HepG2 (cell line): ENCODE results near the gene TBC1D24. TPM values are rescaled to one million over a fixed set of nuclear protein-coding genes. Genes with fewer than 3 reads are reported as not detected.

Source experiments
- ARID2 ChIP-seq: sonication (generic); formaldehyde crosslinking; IDR thresholded peaks from 2 replicates; pipeline ENCODE4 v1.8.1; 2022; ENCODE audit warnings: mild to moderate bottlenecking, missing genetic modification reagents, borderline replicate concordance
- ASH2L ChIP-seq: fragments of 300-600, 200-600 bp; sonication (generic); IDR thresholded peaks from 2 replicates; pipeline ENCODE4 v1.7.0; 2017; ENCODE audit warnings: low read depth, mild to moderate bottlenecking, moderate library complexity, mixed read lengths, low read length; ENCODE audit not compliant: insufficient read length
- DPF2 ChIP-seq: sonication (generic); formaldehyde crosslinking; IDR thresholded peaks from 2 replicates; pipeline ENCODE4 v1.4.0; 2020; ENCODE audit warnings: mild to moderate bottlenecking, low read depth, missing genetic modification reagents, borderline replicate concordance
- NFYB ChIP-seq: sonication (generic); formaldehyde crosslinking; IDR thresholded peaks from 2 replicates; pipeline ENCODE4 v1.4.0; 2020; ENCODE audit warnings: missing genetic modification reagents
- PHF21A ChIP-seq: sonication (generic); formaldehyde crosslinking; IDR thresholded peaks from 2 replicates; pipeline ENCODE4 v1.5.0; 2020; ENCODE audit warnings: mild to moderate bottlenecking, missing genetic modification reagents
- PITX1 ChIP-seq: sonication (generic); formaldehyde crosslinking; IDR thresholded peaks from 2 replicates; pipeline ENCODE4 v1.5.1; 2020; ENCODE audit warnings: mild to moderate bottlenecking, missing genetic modification reagents
- POLR2A ChIP-seq, 2 experiments: IDR thresholded peaks; 2 replicates each; pipeline ENCODE4 v1.6.1; 2011; ENCODE audit warnings: low read depth in 2 of 2, low read length in 2 of 2, mild to moderate bottlenecking in 1 of 2, moderate library complexity in 1 of 2; ENCODE audit not compliant: insufficient read depth in 1 of 2
- SMAD3 ChIP-seq: sonication (generic); formaldehyde crosslinking; IDR thresholded peaks from 2 replicates; pipeline ENCODE4 v1.4.0; 2020; ENCODE audit warnings: missing genetic modification reagents
- SMARCE1 ChIP-seq: fragments of 450-650 bp; IDR thresholded peaks from 2 replicates; pipeline ENCODE4 v1.6.1; 2017; ENCODE audit warnings: borderline replicate concordance
- SPEN ChIP-seq: sonication (generic); formaldehyde crosslinking; IDR thresholded peaks from 2 replicates; pipeline ENCODE4 v1.5.1; 2020; ENCODE audit warnings: low read depth, mild to moderate bottlenecking, missing genetic modification reagents
- ZBTB3 ChIP-seq: sonication (generic); formaldehyde crosslinking; IDR thresholded peaks from 2 replicates; pipeline ENCODE4 v1.4.0; 2020; ENCODE audit warnings: low read depth, mild to moderate bottlenecking, moderate library complexity, missing genetic modification reagents, borderline replicate concordance
- ZNF124 ChIP-seq: sonication (generic); formaldehyde crosslinking; IDR thresholded peaks from 2 replicates; pipeline ENCODE4 v1.4.0; 2020; ENCODE audit warnings: missing genetic modification reagents
- ZNF382 ChIP-seq: sonication (generic); formaldehyde crosslinking; IDR thresholded peaks from 2 replicates; pipeline ENCODE4 v1.5.0; 2020; ENCODE audit warnings: missing genetic modification reagents, mild to moderate bottlenecking, borderline replicate concordance
- polyA plus RNA-seq, 8 experiments: library from polyadenylated mRNA; depleted of rRNA in 3 of 8; stranded (reverse) in 7 of 8; unstranded in 1 of 8; fragments of >200 nt; fragmentation: Illumina TruSeq in 4 of 8; extraction: Trizol in 4 of 8; gene quantifications; 2 replicates each; pipeline versions ENCODE4 v1.2.1 to v1.2.3, GENCODE V29; 2011 to 2016; ENCODE audit warnings: low read depth in 4 of 8, missing spikeins in 1 of 8, mixed read lengths in 1 of 8; ENCODE audit not compliant: insufficient read depth in 1 of 8
- total RNA-seq, 5 experiments: library from RNA; depleted of rRNA; stranded (reverse); fragments of >200 nt; fragmentation: Illumina TruSeq; extraction: Trizol; gene quantifications; 2 replicates each; pipeline ENCODE4 v1.2.3, GENCODE V29; 2016; ENCODE audit warnings: low read depth in 1 of 5
- TF ChIP-seq, protein P1 (sequence below): sonication (generic); formaldehyde crosslinking; IDR thresholded peaks from 2 replicates; pipeline ENCODE4 v1.8.0; 2022; ENCODE audit warnings: missing genetic modification reagents, low read depth, mild to moderate bottlenecking, borderline replicate concordance
- TF ChIP-seq, protein P2 (sequence below): sonication (generic); formaldehyde crosslinking; IDR thresholded peaks from 2 replicates; pipeline ENCODE4 v1.5.1; 2020; ENCODE audit warnings: mild to moderate bottlenecking, missing genetic modification reagents, borderline replicate concordance
- TF ChIP-seq, protein P3 (sequence below): sonication (generic); formaldehyde crosslinking; IDR thresholded peaks from 2 replicates; pipeline ENCODE4 v1.5.0; 2020; ENCODE audit warnings: mild to moderate bottlenecking, missing genetic modification reagents
- TF ChIP-seq, protein P4 (sequence below): fragments of 450-650 bp; IDR thresholded peaks from 2 replicates; pipeline ENCODE4 v1.6.1; 2016
- TF ChIP-seq, protein P5 (sequence below): sonication (generic); formaldehyde crosslinking; conservative IDR thresholded peaks from 2 replicates; pipeline ENCODE4 v1.8.0; 2022; ENCODE audit warnings: missing genetic modification reagents
- TF ChIP-seq, protein P6 (sequence below): sonication (generic); formaldehyde crosslinking; IDR thresholded peaks from 2 replicates; pipeline ENCODE4 v1.4.0; 2020; ENCODE audit warnings: mild to moderate bottlenecking, missing genetic modification reagents
- TF ChIP-seq, protein P7 (sequence below): sonication (generic); formaldehyde crosslinking; IDR thresholded peaks from 2 replicates; pipeline ENCODE4 v1.9.0; 2021; ENCODE audit warnings: missing genetic modification reagents, mild to moderate bottlenecking, borderline replicate concordance

The TBC1D24 gene
- total and polyA plus RNA-seq, 2 of the 13 experiments (the other 11 are each of a cell fraction or from before 2014, with no cell fraction given): 7.7 to 13.7 TPM

DNA sequence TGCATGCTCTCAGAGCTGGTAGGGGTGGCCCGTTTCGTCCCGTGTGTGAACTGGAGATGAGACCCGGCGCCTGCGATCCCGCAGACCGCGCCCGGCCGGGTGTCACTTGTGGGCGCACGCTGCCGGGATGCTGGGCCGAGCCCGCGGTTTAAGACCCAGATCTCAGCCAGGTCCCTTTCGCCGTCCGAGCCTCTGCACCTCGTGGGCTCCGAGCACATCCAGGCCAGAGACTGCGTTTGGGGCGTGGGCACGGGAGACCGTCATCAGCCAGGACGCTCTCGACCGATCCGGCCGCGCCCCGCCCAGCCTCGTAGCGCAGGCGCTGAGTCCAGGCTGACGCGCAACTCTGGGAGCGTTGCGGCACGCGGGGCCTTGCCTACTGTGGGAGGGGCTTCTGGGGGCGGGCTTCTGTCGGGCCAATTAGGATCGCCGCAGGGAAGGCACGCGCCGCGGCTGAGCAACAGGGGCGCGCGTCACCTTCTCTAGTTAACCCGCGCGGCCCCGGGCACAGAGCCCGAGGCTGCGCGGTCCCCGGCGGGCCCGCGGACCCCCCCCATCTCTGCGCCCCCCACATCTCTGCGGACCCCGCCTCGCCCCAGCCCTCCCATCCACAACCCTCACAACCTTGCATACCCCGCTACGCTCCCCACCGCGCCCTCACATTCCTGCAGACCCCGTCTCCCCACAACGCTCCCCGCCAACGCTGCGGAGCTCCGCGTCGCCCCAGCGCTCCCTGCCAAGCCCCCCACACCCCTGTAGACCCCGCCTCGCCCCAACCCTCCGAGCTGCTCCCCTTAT is 57.0 kb downstream of the TBC1D24 start (continued):
- no peak for TF ChIP-seq SMAD3 (CRISPR knock-in tag)
- no peak for TF ChIP-seq ZNF382 (CRISPR knock-in tag)
- TF ChIP-seq, protein P1, sequence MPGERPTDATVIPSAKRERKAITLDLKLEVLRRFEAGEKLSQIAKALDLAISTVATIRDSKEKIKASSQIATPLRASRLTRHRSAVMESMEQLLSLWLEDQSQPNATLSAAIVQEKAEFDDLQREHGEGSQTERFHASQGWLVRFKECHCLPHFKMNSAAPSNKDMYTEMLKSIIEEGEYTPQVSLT (CRISPR knock-in tag): no peak
- peak; percentile 78 for TF ChIP-seq SPEN (CRISPR knock-in tag)
- peak; percentile 43 to 90; a peak in 3 of 4 replicates for TF ChIP-seq POLR2A (IDR thresholded peaks at IDR 0.05; ENCODE audit: insufficient read depth in 1 of 2, low read depth in 2 of 2, low read length in 2 of 2)
- TF ChIP-seq, protein P2, sequence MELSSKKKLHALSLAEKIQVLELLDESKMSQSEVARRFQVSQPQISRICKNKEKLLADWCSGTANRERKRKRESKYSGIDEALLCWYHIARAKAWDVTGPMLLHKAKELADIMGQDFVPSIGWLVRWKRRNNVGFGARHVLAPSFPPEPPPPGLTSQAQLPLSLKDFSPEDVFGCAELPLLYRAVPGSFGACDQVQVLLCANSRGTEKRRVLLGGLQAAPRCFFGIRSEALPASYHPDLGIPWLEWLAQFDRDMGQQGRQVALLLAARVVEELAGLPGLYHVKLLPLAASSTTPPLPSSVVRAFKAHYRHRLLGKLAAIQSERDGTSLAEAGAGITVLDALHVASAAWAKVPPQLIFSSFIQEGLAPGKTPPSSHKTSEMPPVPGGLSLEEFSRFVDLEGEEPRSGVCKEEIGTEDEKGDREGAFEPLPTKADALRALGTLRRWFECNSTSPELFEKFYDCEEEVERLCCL (CRISPR knock-in tag): no peak
- no peak for TF ChIP-seq ARID2 (CRISPR knock-in tag)
- TF ChIP-seq ZNF124 (CRISPR knock-in tag): 0 out of 2 replicates have a peak, but pooled peaks have one; percentile 40
- TF ChIP-seq ASH2L: peak; percentile 46
- TF ChIP-seq, protein P3, sequence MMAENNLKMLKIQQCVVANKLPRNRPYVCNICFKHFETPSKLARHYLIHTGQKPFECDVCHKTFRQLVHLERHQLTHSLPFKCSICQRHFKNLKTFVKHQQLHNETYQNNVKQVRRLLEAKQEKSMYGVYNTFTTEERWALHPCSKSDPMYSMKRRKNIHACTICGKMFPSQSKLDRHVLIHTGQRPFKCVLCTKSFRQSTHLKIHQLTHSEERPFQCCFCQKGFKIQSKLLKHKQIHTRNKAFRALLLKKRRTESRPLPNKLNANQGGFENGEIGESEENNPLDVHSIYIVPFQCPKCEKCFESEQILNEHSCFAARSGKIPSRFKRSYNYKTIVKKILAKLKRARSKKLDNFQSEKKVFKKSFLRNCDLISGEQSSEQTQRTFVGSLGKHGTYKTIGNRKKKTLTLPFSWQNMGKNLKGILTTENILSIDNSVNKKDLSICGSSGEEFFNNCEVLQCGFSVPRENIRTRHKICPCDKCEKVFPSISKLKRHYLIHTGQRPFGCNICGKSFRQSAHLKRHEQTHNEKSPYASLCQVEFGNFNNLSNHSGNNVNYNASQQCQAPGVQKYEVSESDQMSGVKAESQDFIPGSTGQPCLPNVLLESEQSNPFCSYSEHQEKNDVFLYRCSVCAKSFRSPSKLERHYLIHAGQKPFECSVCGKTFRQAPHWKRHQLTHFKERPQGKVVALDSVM (CRISPR knock-in tag): 0 out of 2 replicates have a peak, but pooled peaks have one; percentile 42
- TF ChIP-seq PHF21A (CRISPR knock-in tag): no peak
- TF ChIP-seq, protein P4, sequence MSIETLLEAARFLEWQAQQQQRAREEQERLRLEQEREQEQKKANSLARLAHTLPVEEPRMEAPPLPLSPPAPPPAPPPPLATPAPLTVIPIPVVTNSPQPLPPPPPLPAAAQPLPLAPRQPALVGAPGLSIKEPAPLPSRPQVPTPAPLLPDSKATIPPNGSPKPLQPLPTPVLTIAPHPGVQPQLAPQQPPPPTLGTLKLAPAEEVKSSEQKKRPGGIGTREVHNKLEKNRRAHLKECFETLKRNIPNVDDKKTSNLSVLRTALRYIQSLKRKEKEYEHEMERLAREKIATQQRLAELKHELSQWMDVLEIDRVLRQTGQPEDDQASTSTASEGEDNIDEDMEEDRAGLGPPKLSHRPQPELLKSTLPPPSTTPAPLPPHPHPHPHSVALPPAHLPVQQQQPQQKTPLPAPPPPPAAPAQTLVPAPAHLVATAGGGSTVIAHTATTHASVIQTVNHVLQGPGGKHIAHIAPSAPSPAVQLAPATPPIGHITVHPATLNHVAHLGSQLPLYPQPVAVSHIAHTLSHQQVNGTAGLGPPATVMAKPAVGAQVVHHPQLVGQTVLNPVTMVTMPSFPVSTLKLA: peak; percentile 73
- TF ChIP-seq, protein P5, sequence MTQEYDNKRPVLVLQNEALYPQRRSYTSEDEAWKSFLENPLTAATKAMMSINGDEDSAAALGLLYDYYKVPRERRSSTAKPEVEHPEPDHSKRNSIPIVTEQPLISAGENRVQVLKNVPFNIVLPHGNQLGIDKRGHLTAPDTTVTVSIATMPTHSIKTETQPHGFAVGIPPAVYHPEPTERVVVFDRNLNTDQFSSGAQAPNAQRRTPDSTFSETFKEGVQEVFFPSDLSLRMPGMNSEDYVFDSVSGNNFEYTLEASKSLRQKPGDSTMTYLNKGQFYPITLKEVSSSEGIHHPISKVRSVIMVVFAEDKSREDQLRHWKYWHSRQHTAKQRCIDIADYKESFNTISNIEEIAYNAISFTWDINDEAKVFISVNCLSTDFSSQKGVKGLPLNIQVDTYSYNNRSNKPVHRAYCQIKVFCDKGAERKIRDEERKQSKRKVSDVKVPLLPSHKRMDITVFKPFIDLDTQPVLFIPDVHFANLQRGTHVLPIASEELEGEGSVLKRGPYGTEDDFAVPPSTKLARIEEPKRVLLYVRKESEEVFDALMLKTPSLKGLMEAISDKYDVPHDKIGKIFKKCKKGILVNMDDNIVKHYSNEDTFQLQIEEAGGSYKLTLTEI (CRISPR knock-in tag): no peak
- 0 out of 2 replicates have a peak, but pooled peaks have one; percentile 4 for TF ChIP-seq ZBTB3
- no peak for TF ChIP-seq SMARCE1
- peak; percentile 78 for TF ChIP-seq NFYB (CRISPR knock-in tag)
- no peak for TF ChIP-seq DPF2 (CRISPR knock-in tag)
- TF ChIP-seq, protein P6, sequence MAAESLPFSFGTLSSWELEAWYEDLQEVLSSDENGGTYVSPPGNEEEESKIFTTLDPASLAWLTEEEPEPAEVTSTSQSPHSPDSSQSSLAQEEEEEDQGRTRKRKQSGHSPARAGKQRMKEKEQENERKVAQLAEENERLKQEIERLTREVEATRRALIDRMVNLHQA (CRISPR knock-in tag): no peak
- TF ChIP-seq, protein P7, sequence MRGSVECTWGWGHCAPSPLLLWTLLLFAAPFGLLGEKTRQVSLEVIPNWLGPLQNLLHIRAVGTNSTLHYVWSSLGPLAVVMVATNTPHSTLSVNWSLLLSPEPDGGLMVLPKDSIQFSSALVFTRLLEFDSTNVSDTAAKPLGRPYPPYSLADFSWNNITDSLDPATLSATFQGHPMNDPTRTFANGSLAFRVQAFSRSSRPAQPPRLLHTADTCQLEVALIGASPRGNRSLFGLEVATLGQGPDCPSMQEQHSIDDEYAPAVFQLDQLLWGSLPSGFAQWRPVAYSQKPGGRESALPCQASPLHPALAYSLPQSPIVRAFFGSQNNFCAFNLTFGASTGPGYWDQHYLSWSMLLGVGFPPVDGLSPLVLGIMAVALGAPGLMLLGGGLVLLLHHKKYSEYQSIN: no peak
- TF ChIP-seq PITX1 (CRISPR knock-in tag): 0 out of 2 replicates have a peak, but pooled peaks have one; percentile 46
